ENCODE data around the gene SLC13A5.
"Not testable (repeated sequence)": the region's sequence is repeated elsewhere in the genome, so short reads cannot be mapped to it uniquely, and the experiment has no call there.

The SLC13A5 gene

DNA sequence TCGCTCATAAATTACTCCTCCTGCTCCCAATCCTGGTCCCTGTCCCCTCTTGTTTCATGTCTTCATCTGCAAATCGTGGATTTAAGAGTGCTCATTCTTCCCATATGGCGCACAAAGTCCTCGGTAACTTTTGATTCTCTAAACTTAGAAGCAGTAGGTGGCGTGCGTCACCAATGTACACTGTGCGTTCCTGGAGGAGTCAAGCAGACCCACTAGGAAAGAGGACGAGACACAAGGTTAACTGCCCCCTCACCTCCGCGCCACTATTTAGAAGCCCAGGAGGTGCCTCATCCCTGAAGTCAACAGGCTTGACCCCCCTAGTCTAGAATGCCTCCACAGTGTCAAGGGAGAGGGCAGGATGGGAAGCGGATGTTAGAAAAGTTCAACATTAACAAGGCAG lies 2.9 kb downstream of the SLC13A5 start:
- DNase-seq (ENCODE audit: low spot score) = no peak

DNA sequence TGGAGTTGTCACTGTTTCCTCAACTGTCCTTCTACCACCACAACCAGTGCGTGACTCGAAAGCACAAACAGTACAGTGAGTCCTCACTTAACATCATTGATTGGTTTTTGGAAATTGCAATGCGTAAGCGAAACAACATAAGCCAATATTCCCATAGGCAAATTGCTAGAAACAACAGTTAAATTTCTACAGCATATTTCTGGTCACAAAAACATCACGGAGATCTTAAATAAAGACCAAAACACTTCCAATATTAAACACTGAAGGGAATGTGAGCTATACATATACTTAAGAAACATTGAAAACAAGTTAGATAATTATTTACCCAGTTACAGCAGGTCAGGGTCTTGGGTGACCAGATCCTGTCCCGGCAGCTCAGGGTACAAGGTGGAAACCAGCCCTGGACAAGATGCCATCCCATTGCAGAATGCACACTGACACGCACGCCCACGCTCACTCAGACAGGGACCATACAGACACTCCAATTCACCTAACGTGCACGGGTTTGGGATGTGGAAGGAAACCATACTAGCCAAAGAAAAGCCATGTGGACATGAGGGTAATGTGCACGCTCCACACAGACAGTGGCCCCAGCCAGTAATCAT lies 4.7 kb downstream of the SLC13A5 start:
- DNase-seq (ENCODE audit: low spot score) = no peak

DNA sequence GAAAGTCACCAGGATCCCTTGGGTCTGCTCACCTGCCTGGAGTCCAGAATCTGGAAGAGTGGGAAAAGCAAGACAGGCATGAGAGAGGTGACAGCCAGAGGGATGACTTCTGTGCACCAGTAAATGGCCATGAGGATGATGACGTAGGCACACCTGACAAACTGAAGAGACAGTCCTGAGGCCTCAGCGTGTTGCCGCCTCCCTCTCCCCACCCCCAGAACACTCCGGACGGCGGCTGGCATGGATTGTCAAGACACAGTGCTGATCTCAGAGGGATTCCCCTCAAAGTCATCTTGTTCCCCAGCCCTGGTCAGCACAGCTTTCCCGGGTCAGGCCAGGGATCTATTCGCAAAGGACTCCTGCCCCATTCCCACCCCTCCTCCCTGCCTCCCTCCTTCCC lies 6.2 kb downstream of the SLC13A5 start:
- no peak for DNase-seq (ENCODE audit: low spot score)

DNA sequence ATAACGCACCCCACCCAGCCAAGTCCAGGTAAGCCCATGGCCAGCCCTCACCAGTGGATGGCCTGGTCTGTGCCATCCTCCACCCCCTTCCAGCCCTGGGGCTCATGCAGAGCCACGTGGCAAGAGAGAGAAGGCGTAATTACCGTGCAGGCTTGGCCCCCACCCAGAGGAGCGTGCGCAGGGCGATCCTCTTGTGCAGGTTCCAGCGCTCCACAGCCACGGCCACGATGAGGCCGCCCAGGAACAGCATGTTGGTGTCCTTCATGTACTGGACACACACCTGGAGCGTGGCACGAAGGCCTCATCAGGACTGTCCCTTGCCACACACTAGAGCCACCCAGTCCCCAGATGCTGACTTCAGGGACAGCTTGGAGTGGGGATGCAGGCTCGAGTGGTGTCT lies 6.7 kb downstream of the SLC13A5 start:
- DNase-seq (ENCODE audit: low spot score) = no peak

DNA sequence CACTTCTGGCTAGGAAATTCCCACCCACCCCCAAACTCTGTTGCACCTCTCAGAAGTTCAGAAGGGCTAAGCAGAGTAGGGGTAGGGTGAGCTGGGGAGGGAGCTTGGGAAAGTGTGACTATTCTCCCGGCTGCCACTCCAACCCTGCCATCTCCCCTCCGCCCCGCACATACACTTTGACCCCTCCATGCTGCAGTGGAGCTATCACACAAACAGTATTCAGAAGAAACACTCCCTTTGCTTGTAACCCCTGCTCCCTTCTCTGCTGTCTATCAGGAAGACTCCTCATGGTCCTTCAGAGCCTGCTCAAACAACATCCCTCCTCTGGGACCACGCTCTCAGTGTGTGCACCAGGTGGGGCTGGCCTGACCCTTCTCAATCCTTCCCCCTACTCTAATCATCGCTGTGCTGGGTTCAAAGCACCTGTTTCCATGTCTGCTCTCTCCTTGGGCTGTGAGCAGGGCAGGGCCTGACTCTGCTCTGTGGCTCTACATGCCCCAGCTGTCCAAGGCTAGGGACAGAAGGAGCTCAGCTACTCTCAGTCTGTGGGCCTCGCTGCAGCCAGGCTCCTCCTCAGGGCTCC lies 8.6 kb downstream of the SLC13A5 start:
- DNase-seq (ENCODE audit: low spot score) = no peak

DNA sequence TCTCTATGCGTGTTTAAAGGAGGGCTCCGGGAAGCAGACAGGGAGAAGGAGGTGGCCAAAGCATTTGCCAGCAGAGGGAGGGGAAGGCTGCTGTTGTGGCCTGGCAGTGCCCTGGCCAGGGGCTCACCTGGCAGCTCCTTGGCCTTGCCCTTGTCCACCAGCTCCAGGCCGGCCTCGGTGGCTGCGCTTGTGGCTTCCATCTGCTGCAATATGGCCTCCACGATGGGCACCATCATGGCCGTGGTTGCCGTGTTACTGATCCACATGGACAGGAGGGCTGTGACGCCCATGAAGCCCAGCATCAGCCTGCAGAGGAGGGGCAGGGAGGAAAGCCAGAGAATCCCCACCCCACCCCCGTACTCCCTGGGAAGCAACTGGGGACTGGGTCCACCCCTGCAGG lies 9.4 kb downstream of the SLC13A5 start:
- DNase-seq (ENCODE audit: low spot score) = no peak

DNA sequence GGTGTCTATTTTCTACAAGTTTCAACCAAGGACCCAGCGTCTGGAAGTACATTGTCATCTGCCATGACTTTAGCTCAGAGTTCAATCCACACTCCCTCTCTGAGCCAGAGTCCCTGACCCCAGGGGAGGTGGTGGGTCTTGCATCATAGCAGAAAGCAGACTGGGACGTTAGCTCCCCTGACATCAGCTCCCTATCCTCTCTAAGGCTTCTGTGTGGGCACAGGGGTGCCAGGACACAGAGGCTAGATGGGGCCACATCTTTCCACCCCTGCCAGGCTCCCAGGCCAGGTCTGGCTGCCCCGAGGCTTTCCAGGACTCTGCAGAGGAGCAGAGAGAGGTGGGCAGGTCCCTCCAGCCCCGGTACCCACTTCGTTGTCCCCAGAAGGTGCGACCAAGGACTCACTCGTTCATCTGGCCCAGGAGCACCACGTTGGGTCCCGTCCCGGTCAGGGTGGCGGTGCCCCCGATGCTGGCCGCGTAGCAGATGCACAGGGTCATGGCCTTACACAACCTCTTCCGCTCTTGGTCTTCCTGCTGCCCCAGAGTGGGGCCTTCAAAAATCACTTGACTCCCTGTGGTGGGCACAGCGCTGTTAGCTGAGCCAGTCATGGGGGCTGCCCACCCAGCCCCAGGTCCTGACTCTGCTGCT lies 10.5 kb downstream of the SLC13A5 start:
- DNase-seq (ENCODE audit: low spot score) = no peak

DNA sequence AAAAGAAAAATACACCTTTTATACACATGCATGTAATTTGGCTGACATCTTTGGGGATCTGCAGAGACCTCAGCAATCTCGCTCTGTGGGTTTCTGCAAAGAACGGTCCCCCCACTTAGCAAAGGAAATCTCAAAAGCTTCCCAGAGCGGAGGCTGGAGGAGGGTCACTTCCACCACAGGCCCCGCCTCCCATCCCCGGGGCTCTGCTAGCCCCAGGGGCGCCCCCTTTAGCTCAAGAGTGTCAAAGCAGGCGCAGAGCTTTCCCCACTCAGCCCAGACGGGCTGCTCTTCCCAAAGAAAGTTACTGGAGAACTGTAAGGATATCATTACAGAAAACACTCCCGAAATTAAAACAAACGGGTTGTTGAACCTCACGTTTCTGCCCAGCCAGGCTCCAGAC lies 11.4 kb downstream of the SLC13A5 start:
- DNase-seq (ENCODE audit: low spot score) = peak; percentile 59

DNA sequence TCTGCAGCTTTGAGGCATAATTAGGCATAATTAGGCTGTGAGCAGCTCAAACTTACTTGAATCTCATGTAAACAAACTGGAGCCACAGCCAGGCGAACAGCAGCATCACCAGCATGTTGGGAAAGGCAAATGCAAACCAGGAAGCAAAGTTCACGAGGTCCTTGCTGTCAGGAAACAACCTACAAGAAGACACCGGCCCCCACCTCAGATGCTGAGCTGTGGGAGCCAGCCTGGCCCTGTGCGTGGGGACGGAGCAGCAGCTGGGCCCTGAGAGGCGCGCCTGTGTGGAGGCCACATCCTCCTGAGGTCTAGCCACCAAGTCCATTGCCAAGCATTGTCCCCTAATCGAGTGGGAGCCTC lies 12.2 kb downstream of the SLC13A5 start:
- DNase-seq (ENCODE audit: low spot score) = no peak

DNA sequence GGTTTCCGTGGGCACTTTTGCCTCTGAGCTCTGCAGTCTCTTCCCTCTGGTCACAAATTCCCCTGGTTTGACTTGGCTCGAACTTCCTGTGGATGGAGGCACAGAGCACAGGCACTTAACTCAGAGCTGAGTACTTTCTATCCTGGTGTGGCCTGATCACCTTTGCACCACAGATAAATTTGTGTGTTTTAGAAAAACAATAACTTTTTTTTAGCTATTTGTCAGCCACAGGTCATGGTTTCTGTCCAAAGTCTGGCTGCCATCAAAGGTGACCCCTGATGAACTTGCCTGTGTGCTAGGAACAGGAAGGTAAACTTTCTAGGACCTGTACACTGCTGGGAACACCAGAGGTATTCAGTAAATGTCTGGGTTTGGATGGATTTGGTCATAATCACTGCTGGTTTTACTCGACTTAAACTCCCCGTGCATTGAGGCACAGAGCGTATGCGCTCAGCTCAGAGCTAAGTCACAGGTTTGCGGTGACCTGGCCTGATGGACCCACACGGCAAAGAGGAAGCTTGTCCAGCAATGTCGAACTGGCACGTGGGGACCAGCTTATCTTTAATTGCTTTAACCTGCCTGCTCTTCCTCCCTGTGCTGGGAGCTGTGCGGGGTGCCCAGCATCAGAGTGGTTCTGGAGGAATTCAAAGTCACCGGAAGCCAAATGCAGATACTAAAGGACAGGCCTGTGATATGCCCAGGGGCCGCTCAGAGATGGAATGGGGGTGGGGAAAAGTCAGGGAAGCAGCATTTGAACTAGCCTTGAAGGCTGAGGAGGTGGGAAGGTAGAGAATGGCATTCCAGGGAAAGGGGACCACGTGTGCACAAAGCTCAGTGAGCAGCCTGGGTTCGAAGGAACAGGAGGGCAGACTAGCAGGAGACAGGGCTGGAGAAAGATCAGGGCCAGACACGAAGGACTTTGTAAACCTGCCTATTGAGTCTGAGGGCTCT lies 12.9 kb downstream of the SLC13A5 start:
- no peak for DNase-seq (ENCODE audit: low spot score)

DNA sequence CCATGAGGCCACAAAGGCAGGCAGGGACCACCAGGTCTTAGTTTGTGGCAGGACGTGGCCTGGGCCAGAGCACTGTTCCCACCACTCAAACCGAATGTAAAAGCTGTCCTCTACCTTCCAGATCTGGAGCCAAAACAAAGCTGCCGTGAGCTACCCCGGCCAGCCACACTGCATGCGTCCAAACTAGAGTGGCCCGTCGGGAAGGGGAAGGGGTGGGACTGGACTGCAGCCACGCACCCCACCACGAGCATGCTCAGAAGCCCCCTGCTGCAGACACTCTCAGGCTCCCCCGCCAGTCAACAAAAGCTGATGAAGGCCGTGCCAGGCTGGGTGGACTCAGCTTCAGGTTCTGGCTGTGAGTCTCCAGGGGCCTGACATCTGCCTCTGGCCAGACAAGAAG lies 15.2 kb downstream of the SLC13A5 start:
- DNase-seq (ENCODE audit: low spot score) = no peak

DNA sequence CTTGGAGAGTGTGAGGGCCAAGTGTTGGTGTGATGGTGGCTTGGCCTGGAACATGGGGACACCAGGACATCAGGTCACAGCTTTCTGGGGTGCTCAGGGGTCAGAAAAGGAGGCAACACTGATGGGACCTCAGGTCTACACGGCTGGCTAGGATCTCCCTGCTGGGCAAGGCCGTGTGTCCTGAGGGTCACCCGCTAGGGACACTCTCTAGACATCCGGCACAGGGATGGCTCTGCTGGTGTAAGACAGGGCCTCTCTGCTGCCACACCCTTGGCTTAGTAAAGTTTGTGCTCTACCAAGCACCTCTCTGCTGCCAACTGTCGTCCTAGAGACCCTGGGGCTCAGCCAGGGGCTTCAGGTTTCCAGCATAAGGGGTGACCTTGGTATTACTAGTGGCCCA lies 16.3 kb downstream of the SLC13A5 start:
- no peak for DNase-seq (ENCODE audit: low spot score)

DNA sequence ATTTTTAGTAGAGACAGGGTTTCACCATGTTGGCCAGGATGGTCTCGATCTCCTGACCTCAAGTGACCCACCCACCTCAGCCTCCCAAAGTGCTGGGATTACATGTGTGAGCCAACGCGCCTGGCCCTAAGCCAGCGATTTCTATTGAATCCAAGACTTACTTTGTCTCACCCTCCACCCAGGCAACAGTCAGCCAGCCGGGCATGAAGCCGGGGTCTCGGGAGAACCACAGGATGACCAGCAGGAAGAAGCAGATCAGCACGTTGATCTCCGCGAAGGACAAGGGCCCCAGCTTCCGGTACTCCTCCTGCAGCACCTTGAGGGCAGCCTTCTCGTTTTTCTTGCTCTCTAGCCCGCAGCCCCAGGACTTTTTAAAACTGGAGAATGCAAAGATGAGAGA lies 17.6 kb downstream of the SLC13A5 start:
- no peak for DNase-seq (ENCODE audit: low spot score)

DNA sequence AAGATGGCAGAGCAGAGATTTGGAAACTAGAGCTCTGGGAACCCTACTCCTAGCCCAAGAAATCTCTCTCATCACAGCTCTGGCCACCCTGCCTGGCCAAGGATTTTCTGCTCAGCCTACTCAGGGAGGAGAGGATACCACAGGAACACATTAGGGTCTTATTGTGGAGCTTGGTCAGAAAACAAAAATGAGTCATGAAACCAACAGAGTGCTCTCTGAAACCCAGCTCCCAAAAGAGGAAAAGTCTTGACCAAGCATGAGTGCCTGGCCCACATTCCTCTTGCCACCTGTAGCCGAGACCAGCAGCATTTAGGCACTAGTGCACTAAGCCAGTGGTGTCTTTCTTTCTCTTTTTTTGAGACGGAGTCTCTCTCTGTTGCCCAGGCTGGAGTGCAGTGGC lies 18.1 kb downstream of the SLC13A5 start:
- no peak for DNase-seq (ENCODE audit: low spot score)

DNA sequence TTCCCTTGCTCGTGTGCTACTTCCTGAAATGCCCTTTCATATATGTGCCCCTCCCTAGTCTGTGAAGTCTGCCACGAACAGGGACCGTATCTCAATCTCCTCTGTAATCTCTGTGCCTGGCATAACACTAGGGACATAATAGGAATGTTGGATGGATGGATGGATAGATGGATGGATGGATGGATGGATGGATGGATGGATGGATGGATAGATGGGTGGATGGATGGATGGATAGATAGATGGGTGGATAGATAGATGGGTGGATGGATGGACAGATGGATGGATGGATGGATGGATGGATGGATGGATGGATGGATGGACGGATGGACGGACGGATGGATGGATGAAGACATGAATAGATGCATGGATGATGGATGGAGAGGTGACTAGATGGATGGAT lies 21.2 kb downstream of the SLC13A5 start:
- not testable (repeated sequence) for DNase-seq (ENCODE audit: low spot score)

DNA sequence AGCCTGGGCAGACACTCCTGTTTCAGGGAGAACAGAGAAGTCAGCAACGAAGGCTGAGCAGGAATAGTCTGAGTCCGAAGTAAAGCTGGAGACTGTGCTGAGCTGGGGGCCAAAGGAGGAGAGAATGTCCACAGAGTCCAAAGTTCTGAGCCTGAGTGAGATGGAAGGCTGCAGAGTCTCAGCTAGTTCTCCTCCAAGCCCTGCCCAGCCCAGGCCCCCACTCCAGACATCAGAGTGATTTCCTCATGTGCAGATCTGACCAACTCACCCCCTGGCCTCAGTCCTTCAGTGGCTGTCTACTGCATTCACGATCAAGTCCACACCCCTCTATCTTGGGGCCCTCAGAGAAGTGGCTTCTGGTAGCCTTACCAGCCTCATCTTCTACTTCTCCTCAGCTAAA lies 21.6 kb downstream of the SLC13A5 start:
- no peak for DNase-seq (ENCODE audit: low spot score)

DNA sequence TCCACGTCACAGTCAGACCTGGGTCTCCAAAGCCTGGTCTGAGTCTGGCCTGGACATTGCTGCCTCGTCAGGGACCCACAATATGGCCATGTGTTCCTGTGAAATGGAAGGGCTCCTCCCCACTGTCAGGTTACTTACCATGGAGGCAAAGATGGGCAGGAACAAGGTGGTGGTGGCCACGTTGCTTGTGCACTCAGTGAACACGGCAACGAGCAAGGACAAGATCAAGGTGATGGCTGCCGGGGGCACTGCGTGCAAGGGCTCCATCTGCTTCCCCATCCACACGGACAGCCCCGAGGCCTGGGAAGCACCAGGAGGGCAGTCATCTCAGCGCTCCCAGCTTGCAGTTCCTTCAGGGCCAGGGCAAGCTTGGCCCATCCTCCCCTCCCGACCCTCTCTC lies 22.5 kb downstream of the SLC13A5 start:
- DNase-seq (ENCODE audit: low spot score) = no peak

DNA sequence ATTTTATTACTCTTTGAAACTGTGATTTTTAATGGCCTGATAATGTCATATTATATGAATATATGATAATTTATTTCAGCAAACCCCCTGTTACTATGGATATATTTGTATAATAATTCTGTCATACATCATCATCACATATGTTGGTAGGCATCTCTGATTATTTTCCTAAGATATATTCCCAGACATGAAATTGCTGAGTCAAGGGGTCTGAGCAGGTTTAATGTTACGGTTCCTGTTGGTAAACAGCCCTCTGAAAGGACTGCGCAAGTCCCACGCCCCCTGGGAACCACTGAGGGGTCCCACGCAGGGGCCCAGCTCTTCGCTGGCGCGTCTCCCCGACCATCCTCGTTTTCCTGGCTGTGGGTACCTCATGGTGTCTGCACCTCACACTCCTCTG lies 24.2 kb downstream of the SLC13A5 start:
- DNase-seq (ENCODE audit: low spot score) = no peak

DNA sequence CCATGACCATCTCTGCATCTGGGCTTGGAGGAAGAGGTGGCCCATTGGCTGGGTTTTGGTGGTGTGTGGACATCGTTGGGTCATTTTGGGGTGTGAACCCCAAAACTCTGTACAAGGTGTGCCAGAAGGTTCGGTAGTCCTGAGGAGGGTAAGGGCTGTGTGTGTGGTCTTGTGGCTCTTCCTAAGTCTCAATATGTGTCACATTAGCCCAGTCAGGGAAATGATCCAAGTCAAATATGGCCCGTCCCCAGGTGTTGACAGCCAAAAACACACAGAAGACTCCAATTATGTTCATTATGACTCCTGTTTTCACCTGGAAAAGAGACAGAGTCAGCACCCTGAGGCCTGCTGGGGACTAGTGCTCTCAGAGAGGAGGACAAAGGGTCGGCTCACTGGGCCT lies 27.1 kb downstream of the SLC13A5 start:
- no peak for DNase-seq (ENCODE audit: low spot score)

DNA sequence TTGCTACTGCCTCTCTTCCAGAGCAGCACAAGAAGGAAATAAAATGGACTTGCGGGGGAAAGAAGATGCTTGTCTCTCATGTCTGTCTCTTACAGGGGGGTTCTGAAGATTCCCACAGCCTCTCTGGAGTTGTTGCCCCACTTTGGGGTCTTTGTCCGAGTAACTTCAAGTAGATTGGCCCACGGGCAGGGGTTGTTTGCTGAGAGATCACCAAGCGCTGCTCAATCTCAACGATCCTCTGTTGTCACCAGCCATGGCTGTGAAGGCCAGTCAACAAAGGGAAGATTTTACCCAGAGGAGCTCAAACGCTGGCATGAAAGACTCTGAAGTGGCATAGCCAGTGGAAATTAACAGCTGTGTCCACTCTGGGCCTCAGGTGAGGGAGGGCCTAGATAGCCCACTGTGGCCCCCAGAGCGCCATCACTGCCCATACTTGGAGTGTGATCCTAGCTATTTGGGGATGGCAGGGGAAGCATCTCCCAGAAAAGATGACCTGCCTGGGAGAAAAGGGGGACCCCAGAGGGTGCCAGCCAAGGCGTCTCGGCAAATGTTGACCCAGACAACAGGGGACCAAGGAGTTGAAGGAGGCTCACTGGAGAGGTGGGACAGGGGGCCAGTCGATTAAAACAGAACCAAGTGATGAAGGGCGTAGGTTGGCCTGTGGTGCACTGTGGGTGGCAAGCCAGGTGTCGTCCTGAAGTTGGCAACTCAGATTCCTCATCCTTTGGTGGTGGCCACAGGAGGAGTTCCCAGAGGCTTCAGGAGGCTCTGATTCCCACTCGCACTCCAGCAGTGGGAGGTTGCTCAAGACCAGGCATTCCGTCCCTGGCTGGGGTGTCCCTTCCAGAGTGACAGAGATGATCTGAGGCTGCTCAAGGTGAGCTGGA lies 28.0 kb downstream of the SLC13A5 start:
- no peak for DNase-seq (ENCODE audit: low spot score)

DNA sequence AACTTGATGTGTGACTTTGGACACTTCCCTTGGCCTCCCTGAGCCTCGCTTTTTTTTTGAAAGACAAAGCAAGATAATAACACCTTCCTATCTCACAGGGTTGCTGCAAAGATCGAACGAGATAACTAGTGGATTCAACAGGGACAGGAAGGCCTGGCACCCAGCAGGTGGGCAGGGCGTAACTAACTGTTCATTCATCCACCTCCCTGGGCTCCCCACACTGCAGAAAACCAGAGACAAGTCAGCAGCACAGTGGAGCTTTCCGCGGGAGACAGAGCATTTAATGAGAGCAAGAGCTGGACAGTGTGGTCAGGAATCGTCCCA lies 28.7 kb downstream of the SLC13A5 start:
- no peak for DNase-seq (ENCODE audit: low spot score)
